Heart left ventricle (tissue), 16 donors: ENCODE results near the gene KLHL7. TPM values are rescaled to one million over a fixed set of nuclear protein-coding genes. Genes with fewer than 3 reads are reported as not detected.
A peak's percentile ranks its signal among the peaks of the same experiment; 100 is the strongest.

Source experiments
- ATAC-seq, 4 donors: fragments of 200-7000 bp; cut with Tn5 transposase; one replicate each; pipeline ENCODE4 v1.9.1; 2020 to 2022; ENCODE audit warnings: moderate library complexity in 4 of 4, mild to moderate bottlenecking in 3 of 4, moderate number of reproducible peaks in 1 of 4
- DNase-seq, 5 donors: peaks; one replicate each; pipeline ENCODE4 v3.0.0-alpha.2; 2020
- H3K27ac ChIP-seq, 12 donors: fragments of 200-600 bp; sonication (generic) in 4 of 12; one replicate each; pipeline versions ENCODE4 v1.5.0 to v1.8.0; 2016 to 2022; ENCODE audit warnings: mild to moderate bottlenecking in 2 of 12
- H3K27me3 ChIP-seq, 9 donors: fragments of 200-600 bp; sonication (generic) in 2 of 9; one replicate each; pipeline versions ENCODE4 v1.5.1 to v1.8.0; 2016 to 2022; ENCODE audit warnings: mild to moderate bottlenecking in 3 of 9
- H3K36me3 ChIP-seq, 9 donors: fragments of 200-600 bp; sonication (generic) in 2 of 9; one replicate each; pipeline versions ENCODE4 v1.5.0 to v1.8.0; 2018 to 2022; ENCODE audit warnings: mild to moderate bottlenecking in 2 of 9
- H3K4me1 ChIP-seq, 12 donors: fragments of 200-600 bp; sonication (generic) in 4 of 12; one replicate each; pipeline versions ENCODE4 v1.5.0 to v1.8.0; 2016 to 2022; ENCODE audit warnings: mild to moderate bottlenecking in 3 of 12
- H3K4me3 ChIP-seq, 12 donors: fragments of 200-600 bp; sonication (generic) in 4 of 12; one replicate each; pipeline versions ENCODE4 v1.5.0 to v1.8.0; 2017 to 2022; ENCODE audit warnings: mild to moderate bottlenecking in 9 of 12, moderate library complexity in 4 of 12
- H3K9me3 ChIP-seq, 12 donors: fragments of 200-600 bp; sonication (generic) in 4 of 12; one replicate each; pipeline versions ENCODE4 v1.5.0 to v1.8.0; 2016 to 2022; ENCODE audit warnings: mild to moderate bottlenecking in 1 of 12
- CTCF ChIP-seq, 12 donors: fragments of 200-600 bp; sonication (generic) in 4 of 12; IDR thresholded peaks; one replicate each; pipeline versions ENCODE4 v1.5.0 to v1.8.0; 2018 to 2022; ENCODE audit warnings: antibody characterized with exemption in 12 of 12, mild to moderate bottlenecking in 5 of 12
- POLR2A ChIP-seq, 2 donors: fragments of 450-650 bp; IDR thresholded peaks; one replicate each; pipeline ENCODE4 v1.6.1; 2017; ENCODE audit warnings: antibody characterized with exemption in 2 of 2, mild to moderate bottlenecking in 2 of 2, moderate library complexity in 2 of 2
- WGBS, 4 donors: extraction: QIAGEN DNeasy Blood & Tissue Kit in 2 of 4; methylation state at CpG; one replicate each; pipeline versions ENCODE4 v1.1.5 to v1.1.7; 2013 to 2018; 5-methylcytosine and 5-hydroxymethylcytosine counted together
- intact Hi-C, 10 donors: fragments of 100-400 bp; cut with DNase I; formaldehyde crosslinking; loops; one replicate each; pipeline versions ENCODE4 v1.11.1 to v1.14.2; 2022
- polyA plus RNA-seq, 2 donors: library from polyadenylated mRNA; stranded (reverse); fragments of 200-250 nt; gene quantifications; one replicate each; pipeline ENCODE4 v1.2.3, GENCODE V29; 2013
- total RNA-seq, 9 donors: library from RNA; depleted of rRNA in 2 of 9; stranded (reverse); fragments of >200 nt in 2 of 9; fragmentation: NEBNext Ultra II Directional in 3 of 9; extraction: Animal tissue kit (Norgen Biotek cat#: 25700) in 3 of 9; gene quantifications; one replicate each; pipeline versions ENCODE4 v1.1.0 to v1.2.4, GENCODE V29; 2016 to 2023
- donor health status: ischemic (EF 13 %, LVEDD 7.1; RV severe dilation, severe dysfunction).
- donor health status: healthy with polysubstance abuse.
- donor health status: DM: no; HTN: yes; CAD: no.
- donor health status: DM: no; HTN: no; CAD: no.
- donor health status: ischemic (EF 25% LVEDD 6.9; RV normal size, moderate dysfunction).
- donor health status: ischemic (EF 25% LVEDD 5.7; RV mildly dilated, moderate dysfunction).
- donor health status: healthy.
- donor health status: DM: yes; HTN: yes; CAD: no.
- donor health status: ischemic (EF 35%, LVEDD 5.7; RV mildly dilated, moderate dysfunction).
- donor health status: nonischemic (EF 11% LVEDD 7.7; RV severe dilation, severe dysfunction).
- donor health status: DM: yes; HTN: yes; CAD: no.
- donor health status: PGD.
- donor health status: ischemic (EF 29% LVEDD 5.4; RV normal size, mild dysfunction).
- donor health status: nonischemic (EF 23%, LVEDD 6.1; RV moderate dilation, normal function).

The KLHL7 gene
- total and polyA plus RNA-seq, 11 donors: 48.0 to 159 (median 108) TPM

- intact Hi-C loops: loop anchor here in 1 of 10 donors (10.0 kb wide), 1 partner anchor 166 kb away; no protein-coding TSS in a partner anchor
- WGBS, 4 donors: 81 to 90% (median 86%) methylated on average over 2 of the region's 2 CpGs
- peaks cover 0 to 11% (median 0%) of the 10 kb centered on the region in 12 donors for H3K4me1 ChIP-seq
- no peaks in the 10 kb centered on the region for H3K36me3 ChIP-seq
- H3K4me3 ChIP-seq: no peak overlapping the region
- H3K27me3 ChIP-seq: no peaks in the 10 kb centered on the region
- no peak overlapping the region for H3K27ac ChIP-seq
- TF ChIP-seq CTCF (IDR thresholded peaks at IDR 0.05) (no peak), POLR2A (IDR thresholded peaks at IDR 0.05) (no peak)
- no peak for DNase-seq
- peaks cover 0 to 20% (median 0%) of the 10 kb centered on the region in 12 donors for H3K9me3 ChIP-seq
- ATAC-seq: no peak
These were observed 7.1 kb upstream of the KLHL7 start for GRCh38 chr7:23098460-23098859.

GRCh38 chr7:23100697-23101096, 4.9 kb upstream of the KLHL7 start:
- H3K4me3 ChIP-seq: no peak overlapping the region
- H3K27me3 ChIP-seq: no peaks in the 10 kb centered on the region
- TF ChIP-seq POLR2A (IDR thresholded peaks at IDR 0.05) (no peak), CTCF (IDR thresholded peaks at IDR 0.05) (peak in 8 of 12 donors; percentile 14 to 46 (median 34))
- peaks cover 0 to 13% (median 0%) of the 10 kb centered on the region in 12 donors for H3K9me3 ChIP-seq
- intact Hi-C loops: loop anchor here in 6 of 10 donors (5.0 to 10.0 kb wide), 6 partner anchors 82 to 194 kb away; partner anchors contain the start of genes GPNMB (in 4 of the 6), NUP42 (in 2 of the 6) and MALSU1 (in 1 of the 6)
- ATAC-seq: peak; percentile 46 to 57 (median 48)
- peaks cover 0 to 16% (median 5%) of the 10 kb centered on the region in 12 donors for H3K4me1 ChIP-seq
- DNase-seq: no peak
- 35 to 48% (median 39%) methylated on average over 2 of the region's 2 CpGs for WGBS, 4 donors
- H3K27ac ChIP-seq: no peak overlapping the region
- H3K36me3 ChIP-seq: no peaks in the 10 kb centered on the region

- ATAC-seq (peak; percentile 1 to 5 (median 2)), DNase-seq (no peak)
- 1% methylated on average over 19 of the region's 19 CpGs for WGBS, 4 donors
- intact Hi-C loops: loop anchor here in 9 of 10 donors (1.0 to 10.0 kb wide), 9 partner anchors 42 to 190 kb away; partner anchors contain the start of genes NUP42 (in 5 of the 9), GPNMB (in 3 of the 9) and MALSU1 (in 1 of the 9)
- Histone ChIP-seq H3K4me3 (peak overlapping the region; percentile 70 to 100 (median 90)), H3K4me1 (peaks cover 0 to 46% (median 25%) of the 10 kb centered on the region in 12 donors), H3K36me3 (no peaks in the 10 kb centered on the region), H3K27ac (peak overlapping the region in 11 of 12 donors; percentile 89 to 97 (median 92)), H3K9me3 (peaks cover 0 to 11% (median 0%) of the 10 kb centered on the region in 12 donors), H3K27me3 (no peaks in the 10 kb centered on the region)
- TF ChIP-seq CTCF (IDR thresholded peaks at IDR 0.05) (no peak), POLR2A (IDR thresholded peaks at IDR 0.05) (no peak)
These were observed 420 bp upstream of the KLHL7 start for GRCh38 chr7:23105086-23105643.

- no peaks in the 10 kb centered on the region for H3K36me3 ChIP-seq
- intact Hi-C loops: loop anchor here in 8 of 10 donors (1.0 to 10.0 kb wide), 9 partner anchors 41 to 189 kb away; partner anchors contain the start of genes NUP42 (in 5 of the 8), GPNMB (in 3 of the 8) and MALSU1 (in 1 of the 8)
- H3K4me1 ChIP-seq: peaks cover 0 to 46% (median 26%) of the 10 kb centered on the region in 12 donors
- peak overlapping the region; percentile 70 to 100 (median 90) for H3K4me3 ChIP-seq
- peaks cover 0 to 11% (median 0%) of the 10 kb centered on the region in 12 donors for H3K9me3 ChIP-seq
- H3K27ac ChIP-seq: peak overlapping the region; percentile 89 to 97 (median 92)
- H3K27me3 ChIP-seq: no peaks in the 10 kb centered on the region
- DNase-seq (peak; percentile 40 to 66 (median 47)), ATAC-seq (peak; percentile 35 to 66 (median 62))
- WGBS, 4 donors: 0 to 1% (median 1%) methylated on average over 21 to 46 of the region's 46 CpGs
- TF ChIP-seq CTCF (IDR thresholded peaks at IDR 0.05) (peak in 3 of 12 donors; percentile 11 to 31 (median 14)), POLR2A (IDR thresholded peaks at IDR 0.05) (no peak)
These were observed 655 bp downstream of the KLHL7 start for GRCh38 chr7:23106057-23106822.
